Stimulated activated CD8-positive, alpha-beta memory T cell treated with anti-CD3 and anti-CD28 coated beads, Interleukin-4, amount 100 ng/mL, for 24 hours (primary cell): Measurements from ENCODE around the gene MRGPRE.

Experiments
- DNase-seq: peaks from one replicate; pipeline ENCODE4 v3.0.0-alpha.2; 2020; ENCODE audit warnings: low read depth

Gene MRGPRE

DNA sequence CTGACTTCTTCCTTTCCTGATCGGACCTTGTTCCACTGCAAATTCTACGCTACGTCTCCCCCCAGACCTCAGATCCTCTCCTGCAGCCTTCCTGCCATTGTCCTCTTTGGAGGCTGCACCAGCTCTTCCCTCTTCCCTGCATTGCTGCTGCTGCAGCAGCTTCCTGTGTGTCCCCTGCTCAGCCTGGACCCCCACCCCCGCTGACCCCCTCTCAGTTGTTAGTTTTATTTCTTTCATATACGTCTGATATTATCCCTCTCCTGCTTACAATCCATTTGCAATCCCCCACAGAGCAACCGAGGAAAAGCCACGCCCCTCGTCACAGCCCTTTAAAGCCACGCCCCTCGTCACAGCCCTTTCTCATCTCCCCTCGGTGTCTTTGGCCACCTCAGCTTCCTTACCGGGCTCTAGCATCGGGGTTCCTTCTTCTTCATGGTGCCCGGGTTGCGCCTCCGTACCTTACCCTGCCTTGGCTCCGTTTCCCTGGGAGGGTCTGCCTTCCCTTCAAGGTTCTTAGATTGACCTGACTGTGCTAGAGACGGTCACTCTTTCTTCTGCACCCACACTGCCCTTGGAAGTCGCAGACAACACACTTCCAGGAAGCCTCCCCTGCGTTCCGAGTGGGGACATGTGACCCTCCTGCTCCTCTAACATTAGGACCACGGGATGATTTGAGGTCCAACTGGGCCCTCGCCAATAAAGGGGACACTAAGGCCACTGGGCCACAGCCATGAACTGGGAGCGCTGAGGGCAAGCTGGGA is 18.4 kb downstream of the MRGPRE start:
- no peak for DNase-seq

GRCh38 chr11:3208272-3208671 is 23.9 kb downstream of the MRGPRE start:
- no peak for DNase-seq

- DNase-seq, result no peak
Measured at GRCh38 chr11:3207526-3208189, 24.6 kb downstream of the MRGPRE start.

DNA sequence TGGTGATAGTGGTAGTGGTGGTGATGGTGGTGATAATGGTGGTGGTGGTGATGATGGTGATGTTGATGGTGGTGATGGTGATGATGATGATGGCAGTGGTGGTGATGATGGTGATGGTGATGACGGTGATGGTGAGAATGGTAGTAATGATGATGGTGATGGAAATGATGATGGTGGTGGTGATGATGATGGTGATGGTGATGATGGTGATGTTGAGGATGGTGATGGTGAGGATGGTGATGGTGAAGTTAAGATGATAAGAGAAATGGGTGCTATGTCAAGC is 25.4 kb downstream of the MRGPRE start:
- no peak for DNase-seq

GRCh38 chr11:3206156-3206921 is 25.9 kb downstream of the MRGPRE start:
- no peak for DNase-seq

DNA sequence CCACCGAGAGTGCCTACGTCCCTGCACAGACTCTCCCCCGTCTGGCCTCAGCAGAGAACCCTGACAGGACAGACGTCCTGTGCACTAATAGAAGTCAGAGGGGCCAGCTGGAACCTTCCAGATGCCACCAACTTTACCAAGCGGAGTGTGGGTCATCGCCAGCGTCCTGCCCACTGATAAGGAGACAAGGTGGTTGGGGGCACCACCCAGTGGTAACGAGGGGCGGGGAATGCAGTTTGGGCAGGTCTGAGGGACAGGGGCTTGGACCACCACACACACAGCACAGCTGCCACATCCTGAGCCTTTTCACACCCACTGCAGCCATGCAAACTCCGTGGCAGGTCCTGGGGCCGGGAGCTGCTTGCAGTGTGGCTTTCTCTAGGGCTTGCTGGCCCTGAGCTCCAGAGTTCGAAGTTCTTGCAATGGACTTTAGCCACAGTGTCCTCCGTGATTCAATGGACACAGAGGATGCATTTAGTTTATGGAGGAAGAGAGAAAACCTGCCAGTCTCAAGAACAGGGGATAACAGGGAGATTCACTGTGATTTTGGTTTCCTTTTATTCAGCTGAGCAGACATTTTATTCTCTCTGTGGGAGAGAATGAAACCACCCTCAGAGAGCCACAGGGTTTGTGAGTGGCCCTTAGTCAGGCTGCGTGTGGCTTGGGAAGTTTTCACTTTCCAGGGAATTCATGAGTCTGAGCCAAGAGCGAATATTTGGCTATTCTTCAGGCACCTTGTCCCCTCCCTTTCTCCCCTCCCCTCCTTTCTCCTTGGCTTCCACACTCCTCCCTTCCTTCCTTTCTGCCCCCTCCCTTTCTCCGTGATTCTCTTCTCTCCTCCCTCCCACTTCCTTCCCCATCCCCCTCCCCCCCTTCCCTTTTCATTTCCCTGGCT is 26.7 kb downstream of the MRGPRE start:
- DNase-seq, result no peak

DNA sequence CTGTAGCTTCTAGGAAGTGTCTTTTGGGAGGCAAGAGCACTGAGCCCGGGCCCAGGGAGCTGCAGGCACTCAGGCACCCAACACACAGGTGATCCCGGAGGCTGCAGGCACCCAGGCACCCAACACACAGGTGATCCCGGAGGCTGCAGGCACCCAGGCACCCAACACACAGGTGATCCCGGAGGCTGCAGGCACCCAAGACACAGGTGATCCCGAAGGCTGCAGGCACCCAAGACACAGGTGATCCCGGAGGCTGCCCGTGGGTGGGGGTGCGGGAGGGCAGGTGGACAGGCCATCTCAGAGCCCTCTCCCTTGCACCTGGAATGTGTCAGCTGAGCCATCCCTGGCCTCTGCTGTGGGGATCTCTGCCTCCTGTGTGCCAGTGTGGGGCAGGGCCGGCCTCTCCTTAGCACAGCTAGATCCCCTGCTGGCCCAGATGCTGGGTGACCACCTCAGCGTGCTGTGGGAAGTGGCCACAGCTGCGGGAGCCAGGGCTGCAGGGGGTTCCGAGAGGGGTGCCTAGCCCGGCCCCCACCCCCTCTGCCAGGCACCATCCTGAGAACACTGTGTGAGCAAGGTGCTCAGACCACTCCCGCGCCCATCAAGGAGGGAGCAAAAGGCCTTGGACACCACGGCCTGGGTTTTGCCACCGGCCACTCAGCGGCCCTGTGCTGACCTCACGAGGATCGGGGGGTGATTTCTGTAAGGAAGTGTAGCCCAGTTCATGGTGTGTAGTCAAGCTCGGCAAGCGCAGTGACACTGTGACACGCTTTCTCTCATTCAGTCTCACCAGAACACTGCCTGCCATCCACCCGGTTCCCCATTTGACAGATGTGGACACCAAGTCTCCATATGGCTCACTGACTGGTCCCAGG is 27.8 kb downstream of the MRGPRE start:
- DNase-seq, result no peak

- no peak for DNase-seq
Measured at GRCh38 chr11:3203221-3204043, 28.8 kb downstream of the MRGPRE start.

DNA sequence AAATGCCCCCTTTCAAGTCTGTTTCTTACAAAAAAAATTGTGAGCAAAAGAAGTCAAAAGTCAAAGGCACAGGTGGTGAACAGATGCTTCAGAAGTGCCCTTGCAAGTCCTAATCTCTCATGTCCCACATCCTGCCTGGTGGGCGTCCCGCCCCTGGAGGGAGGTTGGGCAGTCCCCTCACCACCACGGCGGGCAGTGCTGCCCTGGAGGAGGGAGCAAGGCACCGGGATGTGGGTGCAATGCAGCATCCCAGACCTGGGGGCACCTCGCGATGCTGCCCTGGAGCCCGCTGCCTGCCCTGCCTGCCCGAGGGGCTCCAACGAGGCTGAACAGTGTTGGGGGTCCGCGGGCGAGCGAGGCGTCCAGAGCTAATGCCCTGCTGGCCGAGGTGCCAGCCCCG is 29.5 kb downstream of the MRGPRE start:
- peak; percentile 9 for DNase-seq

DNA sequence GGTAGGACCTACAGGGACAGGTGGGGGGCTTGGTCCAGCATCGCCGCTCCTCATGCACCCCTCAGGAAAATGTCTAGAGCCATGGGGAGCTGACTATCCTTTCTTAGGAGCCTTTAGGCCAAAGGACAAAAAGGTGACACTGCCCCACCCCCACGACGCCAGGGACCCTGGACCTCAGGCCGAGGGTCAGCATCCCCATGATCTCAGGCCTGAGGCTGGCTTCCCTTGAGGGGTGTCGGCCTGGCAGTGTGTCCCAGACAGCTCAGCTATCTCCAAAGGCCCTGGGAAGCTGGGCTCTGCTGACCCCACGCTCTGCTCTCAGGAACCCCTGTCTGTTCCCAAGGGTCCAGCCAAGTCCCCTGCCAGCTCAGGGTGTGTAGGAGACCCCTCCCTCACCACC is 29.9 kb downstream of the MRGPRE start:
- DNase-seq, result no peak

DNA sequence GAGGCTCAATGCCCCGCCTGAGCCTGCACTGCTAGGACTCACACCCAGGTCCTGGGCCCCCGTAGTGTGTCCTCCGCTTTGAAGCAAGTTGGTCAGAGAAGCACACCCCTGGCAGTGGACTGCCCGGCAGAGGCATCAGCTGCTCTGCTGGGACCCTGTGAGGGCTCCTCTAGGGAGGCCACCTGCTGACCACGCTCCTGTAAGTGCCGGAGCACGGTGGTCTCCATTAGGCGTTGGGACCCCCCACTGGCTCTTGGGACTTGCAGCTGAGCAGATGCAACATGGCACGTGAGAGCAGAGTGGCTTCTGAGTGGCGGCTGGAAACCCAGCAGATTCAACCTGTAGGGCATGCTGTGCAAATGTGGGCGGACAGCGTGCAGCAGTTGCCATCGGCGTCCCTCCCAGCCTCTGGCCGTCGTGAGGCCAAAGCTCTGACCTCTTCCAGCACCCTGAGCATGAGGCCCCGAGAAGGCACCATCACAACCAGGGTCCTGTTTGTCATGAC is 30.5 kb downstream of the MRGPRE start:
- DNase-seq, result no peak

- DNase-seq, result no peak
Measured at GRCh38 chr11:3201112-3201581, 31.1 kb downstream of the MRGPRE start.

DNA sequence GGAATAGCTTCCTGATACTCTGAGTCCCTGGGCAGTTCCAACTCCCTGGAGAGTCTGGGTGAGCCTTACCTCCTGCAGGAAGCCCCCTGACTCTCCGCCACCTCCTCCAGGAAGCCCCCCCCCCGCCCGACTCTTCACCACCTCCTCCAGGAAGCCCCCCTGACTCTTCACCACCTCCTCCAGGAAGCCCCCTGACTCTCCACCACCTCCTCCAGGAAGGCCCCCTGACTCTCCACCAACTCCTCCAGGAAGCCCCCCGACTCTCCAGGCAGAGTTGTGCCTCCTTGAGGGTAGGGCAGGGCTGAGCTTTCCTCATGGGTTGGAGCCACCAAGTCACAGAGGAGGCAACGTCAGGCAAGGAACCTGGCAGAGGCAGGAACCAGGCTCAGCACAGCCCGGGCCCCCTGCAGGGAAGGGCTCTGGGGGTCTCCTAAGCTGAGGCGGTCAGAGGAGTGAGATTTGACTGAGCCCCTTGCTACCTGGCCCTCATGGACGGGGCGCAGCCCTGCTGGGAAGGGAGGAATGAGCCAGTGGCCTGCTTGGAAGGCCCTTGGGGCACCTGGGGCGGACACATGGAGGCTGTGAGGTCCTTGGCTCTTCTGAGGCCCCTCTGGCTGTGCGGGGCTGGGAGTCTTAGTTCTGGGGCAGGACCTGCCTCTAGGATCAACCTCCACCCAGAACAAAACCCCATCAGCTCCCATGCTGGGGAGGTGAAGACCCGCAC is 31.7 kb downstream of the MRGPRE start:
- DNase-seq, result no peak

DNA sequence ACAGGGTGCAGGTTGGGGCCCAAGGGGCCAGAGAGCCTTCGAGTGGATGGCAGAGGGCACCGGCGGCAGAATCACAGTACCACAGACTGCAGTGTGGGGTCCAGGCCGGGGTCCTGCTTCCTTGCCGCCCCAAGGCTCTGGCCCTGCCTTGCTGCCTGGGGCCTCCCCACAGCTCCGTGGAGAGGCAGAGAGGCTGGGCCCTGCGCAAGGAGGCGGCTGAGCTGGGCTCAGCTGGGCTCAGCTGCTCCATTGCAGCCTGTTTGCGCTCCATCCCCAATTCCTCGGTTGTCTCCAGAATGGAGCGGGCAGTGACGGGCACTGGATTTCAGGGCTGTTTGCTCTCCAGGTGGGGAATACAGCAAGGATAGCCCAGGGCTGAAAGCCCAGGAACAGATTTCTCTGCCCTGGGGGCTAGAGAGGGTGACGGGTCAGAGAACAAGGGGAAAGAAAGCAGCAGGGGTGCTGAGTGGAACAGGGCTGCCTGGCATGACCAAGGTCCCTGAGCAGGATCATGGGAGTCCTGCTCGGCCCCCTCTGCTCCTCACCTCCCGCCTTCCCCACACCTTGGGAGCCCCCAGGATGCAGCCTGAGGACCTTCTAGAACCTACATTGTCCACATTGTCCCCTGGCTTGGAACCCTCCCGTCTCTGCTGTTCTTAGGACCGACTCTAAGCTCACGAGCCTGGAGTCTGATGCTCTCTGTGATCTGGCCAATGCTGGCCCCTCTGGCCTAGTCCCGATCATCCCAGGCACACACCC is 32.5 kb downstream of the MRGPRE start:
- no peak for DNase-seq

- no peak for DNase-seq
Measured at GRCh38 chr11:3198815-3199214, 33.4 kb downstream of the MRGPRE start.

- DNase-seq, result no peak
Measured at GRCh38 chr11:3197878-3198528, 34.2 kb downstream of the MRGPRE start.

DNA sequence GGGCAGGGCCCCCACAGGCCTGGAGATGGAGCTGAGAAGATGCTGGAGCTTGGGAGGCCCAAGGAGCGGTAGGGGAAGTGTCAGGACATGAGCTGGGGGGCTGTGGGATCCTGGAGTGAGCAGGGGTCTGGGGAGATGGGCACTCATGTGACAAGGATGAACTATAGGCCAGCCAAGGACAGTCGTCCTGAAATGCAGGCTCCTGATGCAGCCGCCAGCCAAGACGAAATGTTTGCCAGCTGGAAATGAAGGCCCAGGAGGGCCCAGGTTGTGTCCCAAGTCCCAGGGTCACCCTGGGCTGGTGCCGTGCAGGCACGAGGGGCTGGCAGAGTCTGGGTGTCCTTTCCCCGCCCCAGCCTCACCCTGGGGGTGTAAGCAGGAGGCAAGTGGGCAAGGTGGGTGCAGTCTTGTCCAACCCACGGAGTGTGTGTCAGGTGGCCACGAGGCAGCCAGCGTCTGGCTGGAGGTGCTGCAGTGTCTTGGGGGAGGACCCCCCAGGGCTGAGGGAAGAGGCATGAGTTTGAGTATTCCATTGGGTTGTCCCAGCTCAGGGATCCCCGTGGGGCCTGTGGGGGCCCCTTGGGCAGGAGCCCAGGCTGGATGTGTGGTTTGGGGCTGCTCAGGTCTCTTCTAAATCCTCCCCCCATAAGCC is 35.0 kb downstream of the MRGPRE start:
- no peak for DNase-seq
